Nephron progenitor cell (in vitro differentiated cells): ENCODE data around the gene TTYH3.
A peak's percentile ranks its signal among the peaks of the same experiment; 100 is the strongest.
"Not testable (repeated sequence)": the region's sequence is repeated elsewhere in the genome, so short reads cannot be mapped to it uniquely, and the experiment has no call there.

Experiments used
- DNase-seq: peaks from one replicate; pipeline ENCODE4 v3.0.0; 2021
- H3K27ac Mint-ChIP-seq: 2 replicates; pipeline ENCODE4 v1.8.0; 2021; ENCODE audit warnings: mild to moderate bottlenecking, moderate library complexity, mixed read lengths
- H3K27me3 Mint-ChIP-seq: 2 replicates; pipeline ENCODE4 v1.8.0; 2021; ENCODE audit warnings: mild to moderate bottlenecking, low read depth, mixed read lengths; ENCODE audit not compliant: poor library complexity
- H3K36me3 Mint-ChIP-seq: 2 replicates; pipeline ENCODE4 v1.8.0; 2021; ENCODE audit warnings: low read depth, mixed read lengths
- H3K4me1 Mint-ChIP-seq: 2 replicates; pipeline ENCODE4 v1.8.0; 2021; ENCODE audit warnings: mixed read lengths
- H3K4me3 Mint-ChIP-seq: 2 replicates; pipeline ENCODE4 v1.8.0; 2021; ENCODE audit warnings: mild to moderate bottlenecking, moderate library complexity, mixed read lengths
- H3K9me3 Mint-ChIP-seq: 2 replicates; pipeline ENCODE4 v1.8.0; 2021; ENCODE audit warnings: mild to moderate bottlenecking, moderate library complexity, mixed read lengths
- CTCF ChIP-seq: fragments of 200-600 bp; sonication (generic); IDR thresholded peaks from 2 replicates; pipeline ENCODE4 v1.5.0; 2021; ENCODE audit warnings: antibody characterized with exemption

Gene TTYH3

GRCh38 chr7:2605608-2606538 is 25.9 kb upstream of the TTYH3 start:
- no peak for TF ChIP-seq CTCF
- Mint-ChIP-seq H3K27ac (no peak overlapping the region), H3K4me1 (peaks cover 67% of the 10 kb centered on the region), H3K27me3 (peaks cover 3% of the 10 kb centered on the region), H3K9me3 (no peaks in the 10 kb centered on the region), H3K36me3 (peaks cover 5% of the 10 kb centered on the region), H3K4me3 (no peak overlapping the region)
- DNase-seq = no peak

GRCh38 chr7:2606539-2606936 is 25.2 kb upstream of the TTYH3 start:
- Mint-ChIP-seq H3K36me3 (peaks cover 5% of the 10 kb centered on the region), H3K27ac (no peak overlapping the region), H3K27me3 (peaks cover 3% of the 10 kb centered on the region), H3K9me3 (no peaks in the 10 kb centered on the region), H3K4me3 (no peak overlapping the region), H3K4me1 (peaks cover 64% of the 10 kb centered on the region)
- no peak for DNase-seq
- no peak for TF ChIP-seq CTCF

- TF ChIP-seq CTCF = no peak
- H3K9me3 Mint-ChIP-seq = no peaks in the 10 kb centered on the region
- H3K27me3 Mint-ChIP-seq = peaks cover 3% of the 10 kb centered on the region
- peak overlapping the region; percentile 60 for H3K27ac Mint-ChIP-seq
- H3K4me1 Mint-ChIP-seq = peaks cover 61% of the 10 kb centered on the region
- H3K36me3 Mint-ChIP-seq = no peaks in the 10 kb centered on the region
- no peak overlapping the region for H3K4me3 Mint-ChIP-seq
- DNase-seq = no peak
These were observed 24.5 kb upstream of the TTYH3 start for GRCh38 chr7:2607122-2607922.

- H3K4me1 Mint-ChIP-seq = peaks cover 59% of the 10 kb centered on the region
- no peaks in the 10 kb centered on the region for H3K9me3 Mint-ChIP-seq
- peaks cover 3% of the 10 kb centered on the region for H3K27me3 Mint-ChIP-seq
- DNase-seq = no peak
- peak overlapping the region; percentile 60 for H3K27ac Mint-ChIP-seq
- H3K4me3 Mint-ChIP-seq = no peak overlapping the region
- no peaks in the 10 kb centered on the region for H3K36me3 Mint-ChIP-seq
- no peak for TF ChIP-seq CTCF
These were observed 23.6 kb upstream of the TTYH3 start for GRCh38 chr7:2607923-2608904.

GRCh38 chr7:2608921-2609411 is 22.8 kb upstream of the TTYH3 start:
- Mint-ChIP-seq H3K27ac (no peak overlapping the region), H3K36me3 (no peaks in the 10 kb centered on the region), H3K4me3 (no peak overlapping the region), H3K9me3 (no peaks in the 10 kb centered on the region), H3K4me1 (peaks cover 67% of the 10 kb centered on the region), H3K27me3 (peaks cover 4% of the 10 kb centered on the region)
- no peak for DNase-seq
- peak; percentile 17 for TF ChIP-seq CTCF

GRCh38 chr7:2609646-2610045 is 22.1 kb upstream of the TTYH3 start:
- DNase-seq, H3K9me3 Mint-ChIP-seq, H3K27me3 Mint-ChIP-seq, H3K4me3 Mint-ChIP-seq, H3K36me3 Mint-ChIP-seq, H3K27ac Mint-ChIP-seq: not testable (repeated sequence)
- peaks cover 73% of the 10 kb centered on the region for H3K4me1 Mint-ChIP-seq
